Neural cell (in vitro differentiated cells): ENCODE measurements around the gene SP9.

Experiments used
- CTCF ChIP-seq: fragments of 450-650 bp; IDR thresholded peaks from 2 replicates; pipeline ENCODE4 v1.5.1; 2014; ENCODE audit warnings: antibody characterized with exemption, mild to moderate bottlenecking, moderate library complexity; ENCODE audit not compliant: poor library complexity, severe bottlenecking
- EP300 ChIP-seq: fragments of 450-650 bp; conservative IDR thresholded peaks from 2 replicates; pipeline ENCODE4 v1.6.1; 2014; ENCODE audit warnings: antibody characterized with exemption, mild to moderate bottlenecking, moderate library complexity; ENCODE audit not compliant: poor library complexity, severe bottlenecking
- EZH2 ChIP-seq: fragments of 200-600, 300-800 bp; shearing (Covaris generic), sonication (generic); IDR thresholded peaks from 2 replicates; pipeline ENCODE4 v1.6.1; 2014; ENCODE audit warnings: antibody characterized with exemption, low read length, borderline replicate concordance, mild to moderate bottlenecking; ENCODE audit not compliant: insufficient read depth, poor library complexity, severe bottlenecking
- RAD21 ChIP-seq: fragments of 450-650 bp; conservative IDR thresholded peaks from 2 replicates; pipeline ENCODE4 v1.6.1; 2014; ENCODE audit warnings: antibody characterized with exemption, mild to moderate bottlenecking, moderate library complexity

GRCh38 chr2:174341995-174342685 lies 7.4 kb downstream of the SP9 start:
- TF ChIP-seq CTCF, result no peak
- TF ChIP-seq EP300, result no peak
- no peak for TF ChIP-seq EZH2
- no peak for TF ChIP-seq RAD21
